Skeletal muscle satellite cell (primary cell): ENCODE data around the gene DLST.

Source experiments
- H3K27me3 ChIP-seq: 2 replicates; pipeline ENCODE4 v1.7.0; 2013; ENCODE audit warnings: low read length; ENCODE audit not compliant: control insufficient read depth, insufficient read depth
- H3K36me3 ChIP-seq: 2 replicates; pipeline ENCODE4 v1.7.0; 2013; ENCODE audit warnings: mild to moderate bottlenecking, control low read depth, low read length; ENCODE audit not compliant: insufficient read depth
- H3K4me1 ChIP-seq: 2 replicates; pipeline ENCODE4 v1.7.0; 2013; ENCODE audit warnings: low read length; ENCODE audit not compliant: control insufficient read depth, insufficient read depth
- H3K4me2 ChIP-seq: 2 replicates; pipeline ENCODE4 v1.7.0; 2013; ENCODE audit warnings: mild to moderate bottlenecking, low read length
- H3K4me3 ChIP-seq: 2 replicates; pipeline ENCODE4 v1.7.0; 2013; ENCODE audit warnings: low read length
- H3K9ac ChIP-seq: 2 replicates; pipeline ENCODE4 v1.7.0; 2013; ENCODE audit warnings: mild to moderate bottlenecking, low read depth, low read length, moderate library complexity
- H3K9me3 ChIP-seq: replicated peaks from 2 replicates; pipeline ENCODE4 v1.7.0; 2013; ENCODE audit warnings: mild to moderate bottlenecking, control low read depth, low read length

Gene DLST

GRCh38 chr14:74902941-74903705 lies 21.4 kb downstream of the DLST start:
- H3K4me2 ChIP-seq: no peak overlapping the region
- H3K27me3 ChIP-seq: no peaks in the 10 kb centered on the region
- H3K9ac ChIP-seq: no peak overlapping the region
- peaks cover 3% of the 10 kb centered on the region for H3K4me1 ChIP-seq
- H3K36me3 ChIP-seq: peaks cover 74% of the 10 kb centered on the region
- no peaks in the 10 kb centered on the region for H3K9me3 ChIP-seq
- no peak overlapping the region for H3K4me3 ChIP-seq

GRCh38 chr14:74904635-74905503 lies 23.2 kb downstream of the DLST start:
- H3K4me3 ChIP-seq: no peak overlapping the region
- H3K27me3 ChIP-seq: no peaks in the 10 kb centered on the region
- no peak overlapping the region for H3K9ac ChIP-seq
- peaks cover 57% of the 10 kb centered on the region for H3K36me3 ChIP-seq
- peaks cover 11% of the 10 kb centered on the region for H3K4me1 ChIP-seq
- H3K4me2 ChIP-seq: no peak overlapping the region
- H3K9me3 ChIP-seq: no peaks in the 10 kb centered on the region

- no peak overlapping the region for H3K4me3 ChIP-seq
- no peaks in the 10 kb centered on the region for H3K9me3 ChIP-seq
- H3K9ac ChIP-seq: no peak overlapping the region
- no peak overlapping the region for H3K4me2 ChIP-seq
- H3K36me3 ChIP-seq: peaks cover 49% of the 10 kb centered on the region
- H3K27me3 ChIP-seq: no peaks in the 10 kb centered on the region
- H3K4me1 ChIP-seq: peaks cover 11% of the 10 kb centered on the region
Measured at GRCh38 chr14:74905595-74906142, 24.0 kb downstream of the DLST start.

DNA sequence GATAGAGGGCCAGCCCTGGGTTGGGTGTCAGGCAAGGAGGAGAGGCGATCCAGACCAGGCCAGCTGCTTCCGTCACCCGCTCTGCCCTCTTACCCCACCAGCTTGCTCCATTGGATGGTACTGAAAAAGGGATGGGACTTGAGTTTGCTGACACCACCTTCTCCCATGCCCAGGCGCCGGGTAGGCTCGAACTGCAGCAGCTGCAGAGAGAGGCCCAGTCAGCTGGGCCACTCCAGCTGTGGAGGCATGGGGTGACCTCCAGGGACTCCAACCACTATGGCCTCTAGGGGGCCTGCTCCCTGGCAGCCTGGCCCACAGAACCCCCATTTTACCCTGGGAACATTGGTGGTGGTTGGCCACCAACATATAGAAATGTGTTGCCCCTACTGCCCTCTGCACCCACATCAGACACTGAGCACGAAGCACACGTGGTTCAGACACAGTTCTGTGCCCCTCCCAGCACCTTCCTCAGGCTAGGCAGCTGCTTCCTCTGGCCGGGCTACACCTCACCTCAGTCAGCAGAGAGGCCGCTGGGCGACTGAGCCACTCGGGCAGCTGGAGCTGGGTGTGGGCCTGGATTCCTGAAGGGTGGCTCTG lies 25.3 kb downstream of the DLST start:
- Histone ChIP-seq H3K36me3 (peaks cover 37% of the 10 kb centered on the region), H3K9me3 (no peaks in the 10 kb centered on the region), H3K27me3 (no peaks in the 10 kb centered on the region), H3K9ac (no peak overlapping the region), H3K4me1 (peaks cover 11% of the 10 kb centered on the region), H3K4me2 (no peak overlapping the region), H3K4me3 (no peak overlapping the region)

GRCh38 chr14:74907744-74908143 lies 26.0 kb downstream of the DLST start:
- no peak overlapping the region for H3K4me3 ChIP-seq
- H3K9me3 ChIP-seq: no peaks in the 10 kb centered on the region
- no peak overlapping the region for H3K4me2 ChIP-seq
- peaks cover 11% of the 10 kb centered on the region for H3K4me1 ChIP-seq
- H3K36me3 ChIP-seq: peaks cover 29% of the 10 kb centered on the region
- no peak overlapping the region for H3K9ac ChIP-seq
- no peaks in the 10 kb centered on the region for H3K27me3 ChIP-seq

DNA sequence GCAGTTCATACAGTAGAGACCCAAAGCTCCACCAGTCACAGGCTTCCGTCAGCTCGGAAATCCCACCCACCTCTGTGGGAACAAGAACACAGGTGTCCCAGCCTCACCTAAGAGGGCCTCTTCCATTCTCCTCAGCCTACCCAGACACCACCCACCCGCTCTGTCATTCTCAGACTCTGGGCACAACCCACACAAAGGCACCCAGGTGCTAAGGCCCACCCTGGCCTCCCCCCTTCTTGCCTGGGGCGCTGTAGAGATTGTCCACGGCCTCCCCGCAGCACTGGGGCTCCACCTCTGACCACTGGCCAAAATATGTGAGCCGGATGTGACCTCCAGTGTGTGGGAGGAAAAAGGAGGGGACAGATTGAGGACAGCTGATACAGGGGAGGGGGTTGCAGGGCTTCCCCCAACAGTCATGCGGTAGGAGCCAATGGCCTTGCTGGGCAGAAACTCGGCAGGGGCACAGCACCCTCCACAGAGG lies 27.2 kb downstream of the DLST start:
- Histone ChIP-seq H3K36me3 (peaks cover 20% of the 10 kb centered on the region), H3K9ac (no peak overlapping the region), H3K4me2 (no peak overlapping the region), H3K4me1 (peaks cover 11% of the 10 kb centered on the region), H3K27me3 (no peaks in the 10 kb centered on the region), H3K9me3 (no peaks in the 10 kb centered on the region), H3K4me3 (no peak overlapping the region)

- H3K36me3 ChIP-seq: peaks cover 14% of the 10 kb centered on the region
- H3K9ac ChIP-seq: no peak overlapping the region
- H3K4me2 ChIP-seq: no peak overlapping the region
- peaks cover 15% of the 10 kb centered on the region for H3K4me1 ChIP-seq
- H3K4me3 ChIP-seq: no peak overlapping the region
- no peaks in the 10 kb centered on the region for H3K9me3 ChIP-seq
- H3K27me3 ChIP-seq: no peaks in the 10 kb centered on the region
Measured at GRCh38 chr14:74909501-74909900, 27.8 kb downstream of the DLST start.

GRCh38 chr14:74909911-74910310 lies 28.2 kb downstream of the DLST start:
- Histone ChIP-seq H3K4me3 (no peak overlapping the region), H3K9me3 (no peaks in the 10 kb centered on the region), H3K4me2 (no peak overlapping the region), H3K36me3 (peaks cover 10% of the 10 kb centered on the region), H3K27me3 (no peaks in the 10 kb centered on the region), H3K9ac (no peak overlapping the region), H3K4me1 (peaks cover 15% of the 10 kb centered on the region)

- peaks cover 15% of the 10 kb centered on the region for H3K4me1 ChIP-seq
Measured at GRCh38 chr14:74910556-74910955, 28.8 kb downstream of the DLST start.

GRCh38 chr14:74911221-74911620 lies 29.5 kb downstream of the DLST start:
- no peak overlapping the region for H3K4me2 ChIP-seq
- peaks cover 12% of the 10 kb centered on the region for H3K4me1 ChIP-seq
- H3K27me3 ChIP-seq: no peaks in the 10 kb centered on the region
- peaks cover 5% of the 10 kb centered on the region for H3K36me3 ChIP-seq
- no peak overlapping the region for H3K4me3 ChIP-seq
- no peak overlapping the region for H3K9ac ChIP-seq
- no peaks in the 10 kb centered on the region for H3K9me3 ChIP-seq

More at GRCh38 chr14:74910556-74910955, 28.8 kb downstream of the DLST start:
- Histone ChIP-seq H3K36me3 (peaks cover 5% of the 10 kb centered on the region), H3K27me3 (no peaks in the 10 kb centered on the region), H3K9me3 (no peaks in the 10 kb centered on the region), H3K4me2 (peak overlapping the region; percentile 46), H3K4me3 (no peak overlapping the region), H3K9ac (no peak overlapping the region)

DNA sequence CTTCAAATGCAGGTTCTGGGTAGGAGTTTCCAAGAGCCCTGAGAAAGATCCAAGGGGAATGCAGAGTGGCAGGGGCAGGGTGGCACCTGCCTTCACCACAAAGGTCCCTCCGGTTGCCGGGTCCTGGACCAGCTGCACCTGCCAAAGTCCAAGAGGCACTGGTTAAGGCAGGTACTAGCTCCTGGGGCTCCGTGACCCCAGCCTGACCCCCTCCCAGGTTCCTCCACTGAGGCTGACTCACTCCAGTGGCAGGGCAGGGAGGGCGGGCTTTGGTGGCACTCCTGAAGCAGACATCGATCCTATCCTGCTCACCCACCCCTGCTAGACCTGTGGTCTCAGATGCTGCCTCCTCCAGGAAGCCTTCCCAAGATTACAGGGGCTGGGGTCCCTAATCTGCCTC lies 30.0 kb downstream of the DLST start:
- no peaks in the 10 kb centered on the region for H3K9me3 ChIP-seq
- H3K4me2 ChIP-seq: no peak overlapping the region
- H3K36me3 ChIP-seq: peaks cover 1% of the 10 kb centered on the region
- no peaks in the 10 kb centered on the region for H3K27me3 ChIP-seq
- H3K4me1 ChIP-seq: peaks cover 12% of the 10 kb centered on the region
- H3K4me3 ChIP-seq: no peak overlapping the region
- no peak overlapping the region for H3K9ac ChIP-seq
